Hematopoietic multipotent progenitor cell treated with erythropoietin and hydrocortisone succinate and interleukin-3 and kit ligand, for 17 days (in vitro differentiated cells): Measurements from ENCODE around the gene ABCC1.
"Not testable (repeated sequence)": the region's sequence is repeated elsewhere in the genome, so short reads cannot be mapped to it uniquely, and the experiment has no call there.

Source experiments
- DNase-seq: peaks from one replicate; pipeline ENCODE4 v3.0.0-alpha.2; 2015; ENCODE audit warnings: low spot score

ABCC1 gene

DNA sequence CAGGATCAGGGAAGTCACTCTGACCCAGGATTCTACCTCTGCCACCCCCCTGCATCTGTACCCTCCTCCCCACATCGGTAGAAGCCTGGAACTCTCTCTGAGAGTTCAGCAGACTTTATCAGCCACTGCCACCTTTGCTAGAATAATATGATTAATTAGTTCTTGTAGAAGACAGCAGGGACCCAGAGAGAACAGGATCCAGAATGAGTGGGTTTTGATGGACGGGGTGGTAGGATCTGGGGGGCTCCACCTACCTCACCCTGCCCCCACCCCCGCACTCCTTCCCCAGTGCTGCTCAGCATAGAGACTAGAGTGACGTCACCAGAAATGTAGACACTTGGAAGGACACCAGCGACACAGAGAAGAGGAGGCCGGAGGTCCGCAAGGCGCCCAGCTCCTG lies 240.4 kb downstream of the ABCC1 start:
- no peak for DNase-seq

DNA sequence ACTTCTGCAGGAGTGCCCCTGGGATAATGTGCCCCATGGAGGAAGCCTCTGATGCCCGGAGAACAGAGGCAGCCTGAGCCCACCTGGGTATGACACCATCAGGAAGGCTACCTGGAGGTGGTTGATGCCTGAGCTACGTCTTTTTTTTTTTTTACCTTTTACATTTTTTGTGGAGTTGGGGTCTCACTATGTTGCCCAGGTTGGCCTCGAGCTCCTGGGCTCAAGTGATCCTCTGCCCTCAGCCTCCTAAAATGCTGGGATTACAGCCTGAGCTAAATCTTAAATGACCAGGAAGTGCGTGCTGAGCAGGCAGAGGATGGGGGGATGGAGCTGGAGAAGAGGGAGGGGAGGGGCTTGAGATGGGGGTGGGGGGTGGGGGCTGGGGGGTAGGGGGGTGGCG lies 241.1 kb downstream of the ABCC1 start:
- no peak for DNase-seq

DNA sequence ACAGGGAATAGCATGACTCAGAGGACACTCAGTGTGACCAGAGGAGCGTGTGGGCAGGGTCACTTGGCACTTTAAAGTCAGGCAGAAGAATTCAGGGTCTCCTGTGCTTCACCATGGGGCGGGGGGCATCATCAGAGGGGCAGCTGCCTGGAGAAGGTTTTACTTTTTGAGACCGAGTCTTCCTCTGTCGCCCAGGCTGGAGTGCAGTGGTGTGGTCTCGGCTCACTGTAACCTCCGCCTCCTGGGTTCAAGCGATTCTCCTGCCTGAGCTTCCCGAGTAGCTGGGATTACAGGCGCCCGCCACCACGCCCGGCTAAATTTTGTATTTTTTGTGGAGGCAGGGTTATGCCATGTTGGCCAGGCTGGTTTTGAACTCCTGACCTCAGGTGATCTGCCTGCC lies 241.6 kb downstream of the ABCC1 start:
- not testable (repeated sequence) for DNase-seq

DNA sequence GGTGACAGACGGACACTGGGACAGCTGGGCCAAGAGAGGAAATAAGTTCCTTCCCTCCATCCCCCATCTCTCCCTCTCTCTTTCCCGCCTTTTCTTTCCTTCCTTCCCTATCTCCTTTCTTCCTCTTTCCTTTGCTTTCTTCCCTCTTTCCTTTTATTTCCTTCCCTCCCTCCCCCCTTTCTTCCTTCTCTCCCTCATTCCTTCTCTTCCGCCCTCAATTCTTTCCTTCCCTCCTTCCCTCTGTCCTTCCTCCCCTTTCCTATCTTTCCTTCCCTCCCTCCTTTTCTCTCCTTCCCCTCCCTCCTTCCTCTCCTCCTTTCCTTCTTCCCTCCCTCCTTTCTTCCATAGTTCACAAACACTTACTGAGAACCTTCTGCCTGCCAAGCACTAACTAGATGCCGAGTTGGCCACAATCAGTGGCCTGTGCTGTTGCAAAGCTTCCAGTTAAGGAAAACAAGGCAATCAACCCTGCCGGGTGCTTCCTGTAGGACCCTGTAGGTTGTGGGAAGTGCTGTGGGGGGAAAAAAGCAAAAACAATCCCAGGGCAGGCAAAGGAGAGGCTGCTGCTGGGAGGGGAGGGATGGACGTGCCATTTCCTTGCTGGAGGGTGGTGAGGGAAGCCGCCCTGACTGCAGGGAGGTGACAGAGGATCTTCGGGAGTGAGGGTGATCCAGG lies 242.2 kb downstream of the ABCC1 start:
- DNase-seq, result no peak
